ENCODE results near the gene SLC4A3.
"Not testable (repeated sequence)": the region's sequence is repeated elsewhere in the genome, so short reads cannot be mapped to it uniquely, and the experiment has no call there.

SLC4A3 gene

GRCh38 chr2:219651656-219652055 is 24.2 kb downstream of the SLC4A3 start:
- DNase-seq = not testable (repeated sequence)

GRCh38 chr2:219656526-219656925 is 29.1 kb downstream of the SLC4A3 start:
- no peak for DNase-seq

- no peak for DNase-seq
Observed at GRCh38 chr2:219658196-219658846, 30.9 kb downstream of the SLC4A3 start.

- no peak for DNase-seq
Observed at GRCh38 chr2:219658874-219659273, 31.4 kb downstream of the SLC4A3 start.

GRCh38 chr2:219661197-219661954 is 33.9 kb downstream of the SLC4A3 start:
- DNase-seq = no peak

GRCh38 chr2:219661955-219662395 is 34.5 kb downstream of the SLC4A3 start:
- DNase-seq = no peak

- DNase-seq = no peak
Observed at GRCh38 chr2:219662566-219662965, 35.1 kb downstream of the SLC4A3 start.

GRCh38 chr2:219663116-219663762 is 35.8 kb downstream of the SLC4A3 start:
- no peak for DNase-seq

- no peak for DNase-seq
Observed at GRCh38 chr2:219664041-219664440, 36.6 kb downstream of the SLC4A3 start.

GRCh38 chr2:219664944-219665343 is 37.5 kb downstream of the SLC4A3 start:
- DNase-seq = no peak

GRCh38 chr2:219665926-219666325 is 38.5 kb downstream of the SLC4A3 start:
- DNase-seq = no peak

GRCh38 chr2:219668316-219668715 is 40.9 kb downstream of the SLC4A3 start:
- DNase-seq = no peak

GRCh38 chr2:219670386-219670785 is 43.0 kb downstream of the SLC4A3 start:
- DNase-seq = no peak

- no peak for DNase-seq
Observed at GRCh38 chr2:219671279-219671678, 43.8 kb downstream of the SLC4A3 start.

- DNase-seq = no peak
Observed at GRCh38 chr2:219672406-219672805, 45.0 kb downstream of the SLC4A3 start.

GRCh38 chr2:219675221-219675620 is 47.8 kb downstream of the SLC4A3 start:
- DNase-seq = no peak

- DNase-seq = no peak
Observed at GRCh38 chr2:219676586-219676985, 49.2 kb downstream of the SLC4A3 start.

- no peak for DNase-seq
Observed at GRCh38 chr2:219679041-219679440, 51.6 kb downstream of the SLC4A3 start.

- no peak for DNase-seq
Observed at GRCh38 chr2:219679571-219679970, 52.1 kb downstream of the SLC4A3 start.

GRCh38 chr2:219680958-219681693 is 53.7 kb downstream of the SLC4A3 start:
- DNase-seq = peak; percentile 27 to 48

GRCh38 chr2:219681694-219682300 is 54.4 kb downstream of the SLC4A3 start:
- DNase-seq = no peak

- DNase-seq = not testable (repeated sequence)
Observed at GRCh38 chr2:219683474-219683873, 56.0 kb downstream of the SLC4A3 start.
